ENCODE results near the gene THAP4. TPM values are rescaled to one million over a fixed set of nuclear protein-coding genes. Genes with fewer than 3 reads are reported as not detected.

The THAP4 gene
- total RNA-seq, 3 donors from 2014 or later = 35.3 to 45.9 (median 38.1) TPM

DNA sequence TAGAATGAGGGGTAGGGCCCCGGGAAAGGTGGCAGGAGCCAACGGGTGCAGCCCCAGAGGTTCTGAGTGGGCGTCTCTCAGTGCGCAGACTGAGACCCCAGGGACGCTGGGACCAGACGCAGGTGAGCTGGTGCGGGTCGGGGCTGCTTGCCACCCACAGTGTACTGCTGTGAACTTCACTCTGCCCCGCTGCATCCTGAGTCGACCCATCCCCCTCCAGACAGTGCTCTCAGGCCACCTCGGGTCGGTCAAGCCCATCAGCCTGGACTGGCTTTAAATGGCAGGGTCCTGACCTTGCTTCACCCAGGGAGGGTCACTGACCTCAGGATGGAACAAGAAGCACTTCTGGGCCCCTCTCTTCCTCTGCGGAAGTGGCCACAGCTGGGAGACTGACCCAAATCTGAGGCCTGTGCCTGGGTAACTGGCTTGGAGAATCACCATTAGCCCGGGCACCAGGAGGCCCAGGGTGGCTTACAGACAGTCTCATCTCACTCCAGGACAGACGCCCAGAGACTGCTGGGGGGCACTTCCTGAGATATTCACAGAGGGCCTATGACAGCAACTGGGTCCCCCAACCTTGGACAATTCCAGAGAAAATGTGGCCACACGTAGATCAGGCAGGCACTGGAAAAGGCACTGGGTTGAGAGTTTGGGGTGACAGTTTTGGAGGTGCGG, 102.1 kb downstream of the THAP4 start:
- intact Hi-C loops (cut with DNase I; ENCODE audit: low total_unique reads) = no loop called here
- TF ChIP-seq POLR2A (IDR thresholded peaks at IDR 0.05) (no peak), POLR2AphosphoS5 (IDR thresholded peaks at IDR 0.05) (no peak)
- TF ChIP-seq, protein P1, sequence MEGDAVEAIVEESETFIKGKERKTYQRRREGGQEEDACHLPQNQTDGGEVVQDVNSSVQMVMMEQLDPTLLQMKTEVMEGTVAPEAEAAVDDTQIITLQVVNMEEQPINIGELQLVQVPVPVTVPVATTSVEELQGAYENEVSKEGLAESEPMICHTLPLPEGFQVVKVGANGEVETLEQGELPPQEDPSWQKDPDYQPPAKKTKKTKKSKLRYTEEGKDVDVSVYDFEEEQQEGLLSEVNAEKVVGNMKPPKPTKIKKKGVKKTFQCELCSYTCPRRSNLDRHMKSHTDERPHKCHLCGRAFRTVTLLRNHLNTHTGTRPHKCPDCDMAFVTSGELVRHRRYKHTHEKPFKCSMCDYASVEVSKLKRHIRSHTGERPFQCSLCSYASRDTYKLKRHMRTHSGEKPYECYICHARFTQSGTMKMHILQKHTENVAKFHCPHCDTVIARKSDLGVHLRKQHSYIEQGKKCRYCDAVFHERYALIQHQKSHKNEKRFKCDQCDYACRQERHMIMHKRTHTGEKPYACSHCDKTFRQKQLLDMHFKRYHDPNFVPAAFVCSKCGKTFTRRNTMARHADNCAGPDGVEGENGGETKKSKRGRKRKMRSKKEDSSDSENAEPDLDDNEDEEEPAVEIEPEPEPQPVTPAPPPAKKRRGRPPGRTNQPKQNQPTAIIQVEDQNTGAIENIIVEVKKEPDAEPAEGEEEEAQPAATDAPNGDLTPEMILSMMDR (IDR thresholded peaks at IDR 0.05) = no peak
- H3K9me3 ChIP-seq = no peaks in the 10 kb centered on the region
- H3K4me3 ChIP-seq = no peak overlapping the region
- no peaks in the 10 kb centered on the region for H3K4me1 ChIP-seq
- H3K27me3 ChIP-seq = no peaks in the 10 kb centered on the region
- no peak overlapping the region for H3K27ac ChIP-seq
- no peak for DNase-seq (ENCODE audit: low spot score in 2 of 2)
- H3K36me3 ChIP-seq = no peaks in the 10 kb centered on the region

Other genes starting within 250 kb of the THAP4 start
- 100 to 1,000 TPM; 102 to 139 (median 126) TPM for gene STK25, start 128.6 kb downstream of the THAP4 start, total RNA-seq
- 10 to 100 TPM; 32.2 to 77.6 (median 40.3) TPM for gene BOK, start 78.4 kb downstream of the THAP4 start, total RNA-seq
- 10 to 100 TPM; 47.7 to 71.1 (median 64.2) TPM for gene ATG4B, start 535 bp upstream of the THAP4 start, total RNA-seq
- gene DTYMK, start 49.7 kb upstream of the THAP4 start, total RNA-seq = 10 to 100 TPM; 16.8 to 23.2 (median 19.7) TPM
- 10 to 100 TPM; 29.6 to 49.0 (median 45.6) TPM for gene ING5, start 64.9 kb upstream of the THAP4 start, total RNA-seq
- gene D2HGDH, start 97.5 kb upstream of the THAP4 start, total RNA-seq = 10 to 100 TPM; 16.3 to 29.2 (median 22.2) TPM
- gene GAL3ST2, start 139.7 kb upstream of the THAP4 start, total RNA-seq = 1 to 10 TPM in 1 of 3 donors, not detected in 2; 2.6 TPM
- gene NEU4, start 172.0 kb upstream of the THAP4 start, total RNA-seq = 1 to 10 TPM in 1 of 3 donors, under 1 TPM in 2; 0.33 to 3.0 (median 0.44) TPM
- gene PDCD1, start 221.7 kb upstream of the THAP4 start, total RNA-seq = under 1 TPM; 0.16 to 0.88 (median 0.33) TPM
- gene RTP5, start 232.6 kb upstream of the THAP4 start, total RNA-seq = under 1 TPM in 1 of 3 donors, not detected in 2; 0.15 TPM

Measured in breast epithelium (tissue), 4 donors.